NCI-H1048 (cell line): ENCODE data around the gene ASRGL1.
"Not testable (repeated sequence)": the region's sequence is repeated elsewhere in the genome, so short reads cannot be mapped to it uniquely, and the experiment has no call there.

ENCODE experiments used
- DNase-seq: peaks from one replicate; lab custom pipeline; 2025; lab: John Stamatoyannopoulos, UW

The ASRGL1 gene

GRCh38 chr11:62337303-62338181 is at the start of gene ASRGL1:
TSS of gene ASRGL1 (plus strand) at chr11:62337448. CDS start at chr11:62337978, 530 bp downstream.
- peak; percentile 70 for DNase-seq

- DNase-seq: no peak
Observed at GRCh38 chr11:62295504-62295903, 41.7 kb upstream of the ASRGL1 start.

GRCh38 chr11:62298975-62299374 is 38.3 kb upstream of the ASRGL1 start, which contains the start of gene SCGB1D4:
TSS of gene SCGB1D4 (minus strand) at chr11:62299075. CDS start at chr11:62299010, 65 bp downstream.
- DNase-seq: no peak

- no peak for DNase-seq
Observed at GRCh38 chr11:62306227-62306626, 31.0 kb upstream of the ASRGL1 start.

GRCh38 chr11:62307950-62308349 is 29.3 kb upstream of the ASRGL1 start:
- DNase-seq: no peak

- DNase-seq: no peak
Observed at GRCh38 chr11:62309991-62310390, 27.3 kb upstream of the ASRGL1 start.

- DNase-seq: no peak
Observed at GRCh38 chr11:62315431-62315830, 21.8 kb upstream of the ASRGL1 start.

GRCh38 chr11:62322524-62322923 is 14.7 kb upstream of the ASRGL1 start:
- no peak for DNase-seq

GRCh38 chr11:62324731-62325556 is 12.3 kb upstream of the ASRGL1 start:
- no peak for DNase-seq

GRCh38 chr11:62325781-62326180 is 11.5 kb upstream of the ASRGL1 start:
- DNase-seq: not testable (repeated sequence)

- DNase-seq: not testable (repeated sequence)
Observed at GRCh38 chr11:62326719-62327118, 10.5 kb upstream of the ASRGL1 start.

GRCh38 chr11:62327541-62327940 is 9.7 kb upstream of the ASRGL1 start:
- not testable (repeated sequence) for DNase-seq

- DNase-seq: not testable (repeated sequence)
Observed at GRCh38 chr11:62331264-62331663, 6.0 kb upstream of the ASRGL1 start.

- DNase-seq: no peak
Observed at GRCh38 chr11:62333768-62334167, 3.5 kb upstream of the ASRGL1 start.

- not testable (repeated sequence) for DNase-seq
Observed at GRCh38 chr11:62336949-62337302, 322 bp upstream of the ASRGL1 start.

- no peak for DNase-seq
Observed at GRCh38 chr11:62338218-62338617, 970 bp downstream of the ASRGL1 start.

- no peak for DNase-seq
Observed at GRCh38 chr11:62340269-62340901, 3.1 kb downstream of the ASRGL1 start.

- DNase-seq: no peak
Observed at GRCh38 chr11:62341588-62341987, 4.3 kb downstream of the ASRGL1 start.

- not testable (repeated sequence) for DNase-seq
Observed at GRCh38 chr11:62343646-62344190, 6.5 kb downstream of the ASRGL1 start.

- no peak for DNase-seq
Observed at GRCh38 chr11:62344210-62344609, 7.0 kb downstream of the ASRGL1 start.

- DNase-seq: no peak
Observed at GRCh38 chr11:62345861-62346260, 8.6 kb downstream of the ASRGL1 start.
